ENCODE measurements around the gene KAT6B.

KAT6B gene

GRCh38 chr10:75066271-75066670 lies 239.9 kb downstream of the KAT6B start:
- Histone ChIP-seq H3K9me3 (ENCODE audit: control insufficient read depth, low read length) (no peaks in the 10 kb centered on the region), H3K27ac (no peak overlapping the region), H3K79me2 (no peaks in the 10 kb centered on the region), H3K4me3 (ENCODE audit: low read depth, low read length) (no peak overlapping the region), H3K27me3 (ENCODE audit: control insufficient read depth, insufficient read depth, low read length) (no peaks in the 10 kb centered on the region), H3K9ac (no peak overlapping the region), H3K4me2 (ENCODE audit: low read length) (no peak overlapping the region), H3K36me3 (ENCODE audit: control insufficient read depth, insufficient read depth, low read length) (no peaks in the 10 kb centered on the region), H3K4me1 (peaks cover 8% of the 10 kb centered on the region), H2AFZ (no peak overlapping the region)
- TF ChIP-seq CTCF (IDR thresholded peaks at IDR 0.05): no peak

- Histone ChIP-seq H3K27me3 (ENCODE audit: control insufficient read depth, insufficient read depth, low read length) (no peaks in the 10 kb centered on the region), H3K4me1 (peaks cover 8% of the 10 kb centered on the region), H3K9ac (no peak overlapping the region), H3K79me2 (no peaks in the 10 kb centered on the region), H3K9me3 (ENCODE audit: control insufficient read depth, low read length) (no peaks in the 10 kb centered on the region), H3K27ac (no peak overlapping the region), H3K4me2 (ENCODE audit: low read length) (no peak overlapping the region), H2AFZ (no peak overlapping the region), H3K36me3 (ENCODE audit: control insufficient read depth, insufficient read depth, low read length) (no peaks in the 10 kb centered on the region), H3K4me3 (ENCODE audit: low read depth, low read length) (no peak overlapping the region)
- TF ChIP-seq CTCF (IDR thresholded peaks at IDR 0.05): no peak
Measured at GRCh38 chr10:75067272-75067671, 240.9 kb downstream of the KAT6B start.

GRCh38 chr10:75068523-75068922 lies 242.1 kb downstream of the KAT6B start:
- H3K9me3 ChIP-seq (ENCODE audit: control insufficient read depth, low read length): no peaks in the 10 kb centered on the region

GRCh38 chr10:75070476-75070875 lies 244.1 kb downstream of the KAT6B start:
- no peak for TF ChIP-seq CTCF (IDR thresholded peaks at IDR 0.05)
- H3K9ac ChIP-seq: no peak overlapping the region
- H3K4me2 ChIP-seq (ENCODE audit: low read length): no peak overlapping the region
- H2AFZ ChIP-seq: peak overlapping the region; percentile 51
- peaks cover 10% of the 10 kb centered on the region for H3K4me1 ChIP-seq
- no peaks in the 10 kb centered on the region for H3K9me3 ChIP-seq (ENCODE audit: control insufficient read depth, low read length)
- no peaks in the 10 kb centered on the region for H3K27me3 ChIP-seq (ENCODE audit: control insufficient read depth, insufficient read depth, low read length)
- H3K4me3 ChIP-seq (ENCODE audit: low read depth, low read length): no peak overlapping the region
- no peaks in the 10 kb centered on the region for H3K79me2 ChIP-seq
- H3K27ac ChIP-seq: no peak overlapping the region
- H3K36me3 ChIP-seq (ENCODE audit: control insufficient read depth, insufficient read depth, low read length): no peaks in the 10 kb centered on the region

More at GRCh38 chr10:75068523-75068922, 242.1 kb downstream of the KAT6B start:
- Histone ChIP-seq H3K36me3 (ENCODE audit: control insufficient read depth, insufficient read depth, low read length) (no peaks in the 10 kb centered on the region), H3K9ac (no peak overlapping the region), H3K4me2 (ENCODE audit: low read length) (no peak overlapping the region), H3K4me1 (peaks cover 8% of the 10 kb centered on the region), H3K4me3 (ENCODE audit: low read depth, low read length) (no peak overlapping the region), H3K27ac (no peak overlapping the region), H2AFZ (no peak overlapping the region), H3K79me2 (no peaks in the 10 kb centered on the region), H3K27me3 (ENCODE audit: control insufficient read depth, insufficient read depth, low read length) (no peaks in the 10 kb centered on the region)
- TF ChIP-seq CTCF (IDR thresholded peaks at IDR 0.05): no peak

GRCh38 chr10:75070961-75071428 lies 244.6 kb downstream of the KAT6B start:
- Histone ChIP-seq H3K4me1 (peaks cover 10% of the 10 kb centered on the region), H3K9ac (no peak overlapping the region), H3K36me3 (ENCODE audit: control insufficient read depth, insufficient read depth, low read length) (no peaks in the 10 kb centered on the region), H3K27ac (no peak overlapping the region), H3K79me2 (no peaks in the 10 kb centered on the region), H3K4me3 (ENCODE audit: low read depth, low read length) (no peak overlapping the region), H3K27me3 (ENCODE audit: control insufficient read depth, insufficient read depth, low read length) (no peaks in the 10 kb centered on the region), H3K9me3 (ENCODE audit: control insufficient read depth, low read length) (no peaks in the 10 kb centered on the region), H3K4me2 (ENCODE audit: low read length) (peak overlapping the region; percentile 4), H2AFZ (peak overlapping the region; percentile 51)
- no peak for TF ChIP-seq CTCF (IDR thresholded peaks at IDR 0.05)

Measured in parathyroid adenoma (tissue), 2 donors.